SKM-1 (cell line): ENCODE results near the gene ZRANB2.
A peak's percentile ranks its signal among the peaks of the same experiment; 100 is the strongest.

ENCODE experiments used
- DNase-seq: peaks from one replicate; lab custom pipeline; 2025; ENCODE audit not compliant: unreplicated experiment; lab: John Stamatoyannopoulos, UW

ZRANB2 gene

DNA sequence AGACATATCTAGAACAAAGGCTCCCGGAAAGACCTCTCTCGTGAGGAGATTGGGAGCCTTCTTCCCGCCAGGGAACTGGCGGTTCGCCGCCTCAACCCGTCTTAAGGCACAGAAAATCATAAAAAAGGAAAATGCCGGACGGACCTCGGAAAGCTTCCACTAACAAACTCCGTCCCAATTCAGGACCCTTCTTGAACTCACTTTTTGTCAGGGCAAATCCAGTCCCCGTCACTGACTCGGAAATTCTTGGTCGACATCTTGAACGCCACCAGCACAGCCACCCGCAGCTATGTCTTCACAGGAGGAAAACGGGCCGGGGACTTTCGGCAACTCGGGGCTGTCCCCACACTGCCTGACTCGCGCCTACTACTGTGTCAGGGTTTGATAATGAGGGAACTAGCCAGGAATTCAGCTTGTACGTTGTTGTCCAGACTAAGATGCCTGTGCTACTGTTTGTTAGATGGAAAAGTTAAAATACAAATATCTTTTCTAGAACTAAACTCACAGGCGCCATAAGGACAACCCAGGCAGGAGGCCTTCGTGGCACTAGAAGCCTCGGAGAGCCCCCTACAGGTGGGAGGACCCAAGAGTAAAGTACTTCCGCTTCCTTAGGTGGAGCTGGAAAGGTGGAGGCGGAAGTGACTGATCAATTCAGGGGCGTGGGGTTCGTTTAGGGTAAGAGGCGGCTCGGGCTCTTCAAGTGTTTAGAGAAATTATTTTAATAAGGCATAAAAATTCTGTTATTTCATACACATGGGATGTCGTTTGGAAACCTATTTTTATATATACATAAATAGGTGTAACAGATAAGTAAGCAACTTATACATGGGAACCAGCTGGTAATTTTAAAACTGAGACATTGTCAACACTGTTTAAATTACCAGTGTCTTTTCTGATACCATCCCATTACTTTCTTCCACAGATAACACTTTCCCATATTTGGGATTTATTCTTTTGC lies at the start of gene ZRANB2:
Gene ZRANB2, minus strand, starts transcription at position 297 of the 958 bp plus-strand sequence. Its CDS starts 40 bp downstream, at position 257.
- peak; percentile 93 for DNase-seq

DNA sequence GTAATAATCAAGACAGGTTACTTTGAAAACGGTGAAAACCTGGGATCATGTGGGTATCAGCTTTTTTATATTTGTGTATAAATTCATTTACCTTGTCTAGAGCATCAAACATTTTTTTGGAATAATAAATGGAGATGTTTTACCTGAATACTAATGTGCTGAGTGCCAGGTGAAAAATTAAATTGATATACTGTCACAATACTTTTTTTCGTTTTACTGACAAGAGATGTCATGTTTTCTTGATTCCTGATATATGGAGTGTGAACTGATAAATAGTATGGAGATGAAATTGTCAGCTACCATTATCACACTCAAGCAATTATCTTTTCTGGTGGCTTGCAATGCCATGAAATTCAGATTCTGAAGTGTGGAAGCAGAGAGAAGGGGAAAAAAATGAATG lies 47.2 kb upstream of the ZRANB2 start:
- DNase-seq = no peak

DNA sequence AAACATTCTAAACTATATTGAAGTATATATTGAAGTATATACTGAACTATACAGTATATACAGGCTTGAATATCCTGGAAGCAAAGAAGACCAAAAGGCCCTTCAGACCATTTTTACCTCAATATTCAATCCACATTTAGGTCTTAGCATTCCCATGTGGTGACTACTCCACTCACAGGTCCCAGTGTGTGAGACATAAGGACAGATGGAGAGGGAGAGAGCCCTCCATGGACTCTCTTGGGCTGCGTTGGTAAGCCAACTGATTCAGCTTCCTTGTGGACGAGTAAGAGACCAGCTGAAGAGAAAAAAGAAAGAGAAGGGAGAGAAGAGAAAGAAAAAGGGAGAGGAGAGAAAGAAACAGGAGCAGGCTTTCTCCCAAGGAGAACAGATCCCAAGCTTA lies 37.3 kb upstream of the ZRANB2 start:
- no peak for DNase-seq

DNA sequence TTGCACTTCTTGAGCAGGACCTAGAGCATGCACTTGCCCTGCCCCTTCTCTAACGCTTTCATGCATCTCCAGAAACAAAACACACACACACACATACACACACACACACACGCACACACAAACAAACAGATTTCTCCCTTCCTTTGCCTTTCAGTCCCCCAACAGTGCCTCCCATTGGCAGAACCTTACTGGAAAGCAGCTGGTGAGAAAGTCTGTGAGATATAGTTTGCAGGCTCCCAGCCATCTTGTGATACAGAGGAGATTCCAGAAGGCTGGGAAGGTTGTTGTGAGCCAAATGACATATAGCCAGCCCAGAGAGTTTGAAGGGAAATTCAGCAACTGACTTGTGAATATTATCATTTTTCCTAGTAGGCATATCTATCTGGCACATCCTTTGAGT lies 35.9 kb upstream of the ZRANB2 start:
- DNase-seq = no peak

- no peak for DNase-seq
Observed at GRCh38 chr1:71106658-71107322, 26.0 kb upstream of the ZRANB2 start.

DNA sequence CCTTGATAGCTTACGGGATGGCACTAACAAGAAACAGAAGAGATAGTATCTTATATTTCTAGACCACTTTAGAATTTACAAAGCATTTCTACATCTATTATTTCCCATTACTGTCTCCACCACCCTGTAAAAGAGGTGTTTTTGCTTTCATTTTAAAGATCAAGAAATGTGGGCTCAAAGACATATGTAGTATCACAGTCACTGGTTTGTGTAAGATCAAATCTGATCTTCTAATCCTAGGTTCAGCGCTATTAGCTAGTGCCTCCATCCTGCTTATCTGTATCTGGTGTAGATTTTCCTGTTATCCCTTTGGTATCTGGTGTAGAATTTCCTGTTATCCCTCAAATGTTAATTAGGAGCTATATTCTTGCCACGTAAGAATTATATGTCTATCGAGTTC lies 23.6 kb upstream of the ZRANB2 start:
- no peak for DNase-seq

GRCh38 chr1:71101839-71102376 lies 21.1 kb upstream of the ZRANB2 start:
- no peak for DNase-seq

DNA sequence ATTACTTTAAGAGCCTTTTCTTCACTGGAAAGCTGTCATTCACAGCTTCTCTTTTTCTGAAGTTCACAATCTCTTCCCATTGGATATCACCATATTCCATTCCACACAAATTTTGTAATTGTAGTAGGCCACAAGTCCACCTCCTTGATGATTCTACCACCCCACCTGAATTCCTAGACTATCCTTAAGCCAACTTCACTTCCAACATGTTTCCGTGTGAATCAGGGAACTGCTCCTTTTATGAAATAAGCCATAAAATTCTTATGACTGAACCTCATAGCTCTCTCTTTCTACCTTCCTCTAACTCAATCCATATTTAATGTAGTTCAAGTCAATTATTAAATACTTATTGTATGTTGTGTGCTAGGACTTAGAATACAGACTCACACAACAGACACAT lies 16.6 kb upstream of the ZRANB2 start:
- no peak for DNase-seq

GRCh38 chr1:71094913-71095312 lies 14.1 kb upstream of the ZRANB2 start:
- no peak for DNase-seq

- no peak for DNase-seq
Observed at GRCh38 chr1:71093938-71094337, 13.1 kb upstream of the ZRANB2 start.

- no peak for DNase-seq
Observed at GRCh38 chr1:71089536-71090270, 8.9 kb upstream of the ZRANB2 start.

DNA sequence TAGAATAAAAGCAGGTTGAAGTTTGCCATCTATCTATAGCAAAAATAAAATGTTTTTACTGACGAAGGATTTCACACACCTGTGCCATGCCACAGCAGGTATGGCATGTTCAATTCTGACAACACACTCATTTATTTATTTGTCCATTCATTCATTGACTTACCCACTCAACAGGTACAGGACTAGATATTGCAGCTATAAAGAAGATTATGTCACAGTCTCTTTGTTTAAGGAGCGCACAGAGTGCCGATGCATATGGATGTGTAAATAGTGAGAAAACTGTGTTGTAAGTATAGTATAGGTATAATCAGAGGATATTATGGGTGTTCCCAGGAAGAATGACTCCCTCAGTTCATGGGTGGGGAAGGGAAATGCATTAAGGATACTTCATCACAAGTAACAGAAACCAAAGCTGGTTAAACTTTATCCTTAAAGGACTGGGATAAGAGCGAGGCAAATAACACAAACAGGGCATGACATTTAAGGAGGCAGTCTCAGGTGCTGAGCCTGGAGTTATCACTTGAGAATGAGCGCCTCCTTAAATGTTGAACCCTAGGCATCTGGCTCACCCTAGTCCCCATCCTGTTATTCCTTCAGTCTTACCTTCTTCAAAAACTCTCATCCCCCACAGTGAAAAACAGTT lies 7.9 kb upstream of the ZRANB2 start:
- no peak for DNase-seq

- no peak for DNase-seq
Observed at GRCh38 chr1:71087713-71088112, 6.9 kb upstream of the ZRANB2 start.

- no peak for DNase-seq
Observed at GRCh38 chr1:71087060-71087459, 6.2 kb upstream of the ZRANB2 start.

GRCh38 chr1:71086331-71086730 lies 5.5 kb upstream of the ZRANB2 start:
- DNase-seq = no peak

DNA sequence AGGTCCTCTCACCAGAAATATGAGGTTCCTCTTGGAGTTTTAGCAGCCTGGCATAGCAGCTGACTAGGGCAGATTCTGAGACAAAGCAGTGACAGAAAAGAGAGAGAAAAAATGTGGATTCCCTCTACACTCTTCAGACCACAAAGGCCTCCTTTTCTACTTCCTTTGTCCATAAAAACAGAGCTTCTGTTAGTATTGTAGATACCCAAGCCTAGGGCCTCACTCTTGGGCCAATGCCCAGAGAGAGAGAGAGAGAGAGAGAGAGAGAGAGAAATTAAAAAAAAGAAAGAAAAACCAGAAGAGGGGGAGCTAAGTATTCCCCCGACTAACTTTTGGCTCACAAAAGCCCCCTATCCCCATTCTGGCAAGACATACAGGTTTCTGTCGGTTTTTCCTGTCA lies 2.4 kb upstream of the ZRANB2 start:
- no peak for DNase-seq

DNA sequence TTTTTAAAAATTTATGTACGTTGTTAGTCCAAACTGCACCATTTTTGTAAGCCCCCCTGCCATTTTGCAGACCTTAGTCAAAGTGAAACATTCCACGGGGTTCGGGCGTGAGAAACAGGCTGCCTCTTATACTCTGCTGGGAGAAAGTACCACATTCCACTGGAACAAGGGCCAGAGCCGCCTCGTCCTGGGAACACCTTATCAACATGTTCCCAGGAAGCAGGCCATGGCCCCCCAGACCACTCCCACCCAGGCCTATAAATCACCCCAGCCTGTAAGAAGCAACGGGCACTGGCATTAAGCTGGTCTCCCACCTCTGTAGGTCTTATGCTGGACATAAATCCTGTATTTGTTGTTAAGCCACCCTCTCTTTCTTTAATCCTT lies 854 bp upstream of the ZRANB2 start:
- no peak for DNase-seq

GRCh38 chr1:71080230-71080738 lies 551 bp downstream of the ZRANB2 start:
- DNase-seq = peak; percentile 26

DNA sequence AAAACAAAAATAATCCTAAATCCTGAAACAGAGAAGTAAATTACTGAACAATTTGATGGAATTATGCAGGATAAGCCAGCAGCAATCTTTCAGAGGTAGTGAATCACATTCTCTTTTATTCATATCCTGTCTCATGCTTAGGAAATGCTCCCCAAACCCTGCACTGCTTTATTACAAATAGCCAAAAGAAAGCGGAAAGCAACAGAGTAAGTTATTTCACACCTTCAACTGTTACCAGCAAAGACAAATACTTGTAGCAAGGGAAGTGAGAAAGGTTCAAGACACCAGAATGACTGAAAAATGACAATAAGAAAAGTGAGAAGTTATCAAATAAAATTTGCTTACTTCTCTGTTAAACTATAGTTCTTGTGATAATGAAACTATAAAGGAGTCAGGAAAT lies 6.2 kb downstream of the ZRANB2 start:
- DNase-seq = no peak

- no peak for DNase-seq
Observed at GRCh38 chr1:71072273-71072672, 8.6 kb downstream of the ZRANB2 start.

GRCh38 chr1:71071720-71072119 lies 9.1 kb downstream of the ZRANB2 start:
- no peak for DNase-seq
